Heart left ventricle (tissue), 16 donors: ENCODE data around the gene TMEM121B. TPM values are rescaled to one million over a fixed set of nuclear protein-coding genes. Genes with fewer than 3 reads are reported as not detected.

Experiments used
- ATAC-seq, 4 donors: fragments of 200-7000 bp; cut with Tn5 transposase; one replicate each; pipeline ENCODE4 v1.9.1; 2020 to 2022; ENCODE audit warnings: moderate library complexity in 4 of 4, mild to moderate bottlenecking in 3 of 4, moderate number of reproducible peaks in 1 of 4
- DNase-seq, 5 donors: peaks; one replicate each; pipeline ENCODE4 v3.0.0-alpha.2; 2020
- H3K27ac ChIP-seq, 12 donors: fragments of 200-600 bp; sonication (generic) in 4 of 12; one replicate each; pipeline versions ENCODE4 v1.5.0 to v1.8.0; 2016 to 2022; ENCODE audit warnings: mild to moderate bottlenecking in 2 of 12
- H3K27me3 ChIP-seq, 9 donors: fragments of 200-600 bp; sonication (generic) in 2 of 9; one replicate each; pipeline versions ENCODE4 v1.5.1 to v1.8.0; 2016 to 2022; ENCODE audit warnings: mild to moderate bottlenecking in 3 of 9
- H3K36me3 ChIP-seq, 9 donors: fragments of 200-600 bp; sonication (generic) in 2 of 9; one replicate each; pipeline versions ENCODE4 v1.5.0 to v1.8.0; 2018 to 2022; ENCODE audit warnings: mild to moderate bottlenecking in 2 of 9
- H3K4me1 ChIP-seq, 12 donors: fragments of 200-600 bp; sonication (generic) in 4 of 12; one replicate each; pipeline versions ENCODE4 v1.5.0 to v1.8.0; 2016 to 2022; ENCODE audit warnings: mild to moderate bottlenecking in 3 of 12
- H3K4me3 ChIP-seq, 12 donors: fragments of 200-600 bp; sonication (generic) in 4 of 12; one replicate each; pipeline versions ENCODE4 v1.5.0 to v1.8.0; 2017 to 2022; ENCODE audit warnings: mild to moderate bottlenecking in 9 of 12, moderate library complexity in 4 of 12
- H3K9me3 ChIP-seq, 12 donors: fragments of 200-600 bp; sonication (generic) in 4 of 12; one replicate each; pipeline versions ENCODE4 v1.5.0 to v1.8.0; 2016 to 2022; ENCODE audit warnings: mild to moderate bottlenecking in 1 of 12
- CTCF ChIP-seq, 12 donors: fragments of 200-600 bp; sonication (generic) in 4 of 12; IDR thresholded peaks; one replicate each; pipeline versions ENCODE4 v1.5.0 to v1.8.0; 2018 to 2022; ENCODE audit warnings: antibody characterized with exemption in 12 of 12, mild to moderate bottlenecking in 5 of 12
- POLR2A ChIP-seq, 2 donors: fragments of 450-650 bp; IDR thresholded peaks; one replicate each; pipeline ENCODE4 v1.6.1; 2017; ENCODE audit warnings: antibody characterized with exemption in 2 of 2, mild to moderate bottlenecking in 2 of 2, moderate library complexity in 2 of 2
- WGBS, 4 donors: extraction: QIAGEN DNeasy Blood & Tissue Kit in 2 of 4; methylation state at CpG; one replicate each; pipeline versions ENCODE4 v1.1.5 to v1.1.7; 2013 to 2018; 5-methylcytosine and 5-hydroxymethylcytosine counted together
- intact Hi-C, 10 donors: fragments of 100-400 bp; cut with DNase I; formaldehyde crosslinking; loops; one replicate each; pipeline versions ENCODE4 v1.11.1 to v1.14.2; 2022
- polyA plus RNA-seq, 2 donors: library from polyadenylated mRNA; stranded (reverse); fragments of 200-250 nt; gene quantifications; one replicate each; pipeline ENCODE4 v1.2.3, GENCODE V29; 2013
- total RNA-seq, 9 donors: library from RNA; depleted of rRNA in 2 of 9; stranded (reverse); fragments of >200 nt in 2 of 9; fragmentation: NEBNext Ultra II Directional in 3 of 9; extraction: Animal tissue kit (Norgen Biotek cat#: 25700) in 3 of 9; gene quantifications; one replicate each; pipeline versions ENCODE4 v1.1.0 to v1.2.4, GENCODE V29; 2016 to 2023
- donor health status: ischemic (EF 13 %, LVEDD 7.1; RV severe dilation, severe dysfunction).
- donor health status: healthy with polysubstance abuse.
- donor health status: DM: no; HTN: yes; CAD: no.
- donor health status: DM: no; HTN: no; CAD: no.
- donor health status: ischemic (EF 25% LVEDD 6.9; RV normal size, moderate dysfunction).
- donor health status: ischemic (EF 25% LVEDD 5.7; RV mildly dilated, moderate dysfunction).
- donor health status: healthy.
- donor health status: DM: yes; HTN: yes; CAD: no.
- donor health status: ischemic (EF 35%, LVEDD 5.7; RV mildly dilated, moderate dysfunction).
- donor health status: nonischemic (EF 11% LVEDD 7.7; RV severe dilation, severe dysfunction).
- donor health status: DM: yes; HTN: yes; CAD: no.
- donor health status: PGD.
- donor health status: ischemic (EF 29% LVEDD 5.4; RV normal size, mild dysfunction).
- donor health status: nonischemic (EF 23%, LVEDD 6.1; RV moderate dilation, normal function).

Gene TMEM121B
- total and polyA plus RNA-seq, 11 donors = 0.49 to 3.3 (median 1.7) TPM

DNA sequence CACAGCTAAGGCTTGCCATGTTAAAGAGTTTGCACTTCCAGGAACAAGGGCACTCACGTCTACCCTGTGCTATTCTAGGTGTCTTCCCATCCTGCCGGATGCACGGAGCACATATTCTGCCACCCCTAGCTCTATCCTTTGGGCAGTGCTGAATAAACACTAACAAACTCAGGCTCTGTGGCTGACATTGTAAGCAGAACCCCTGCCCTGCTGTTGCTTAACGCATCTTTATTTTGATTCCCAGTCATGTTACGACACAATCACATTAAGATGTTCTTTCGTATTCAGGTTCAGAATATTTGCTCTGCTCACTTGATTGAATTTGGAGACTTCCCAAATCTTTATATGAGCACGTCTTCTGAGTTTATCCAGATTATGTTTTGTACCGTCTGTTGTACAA is 41.6 kb upstream of the TMEM121B start:
- no peak for TF ChIP-seq POLR2A (IDR thresholded peaks at IDR 0.05)
- no peak for TF ChIP-seq CTCF (IDR thresholded peaks at IDR 0.05)
- Histone ChIP-seq H3K4me3 (no peak overlapping the region), H3K27me3 (no peaks in the 10 kb centered on the region), H3K36me3 (no peaks in the 10 kb centered on the region), H3K27ac (no peak overlapping the region), H3K9me3 (no peaks in the 10 kb centered on the region), H3K4me1 (peaks cover 0 to 31% (median 16%) of the 10 kb centered on the region in 12 donors)
- no peak for DNase-seq
- 79 to 93% (median 86%) methylated on average over 8 of the region's 8 CpGs for WGBS, 4 donors
- no peak for ATAC-seq
- intact Hi-C loops = no loop called here

GRCh38 chr22:17161991-17162390 is 40.8 kb upstream of the TMEM121B start:
- H3K9me3 ChIP-seq = no peaks in the 10 kb centered on the region
- TF ChIP-seq POLR2A (IDR thresholded peaks at IDR 0.05) (no peak), CTCF (IDR thresholded peaks at IDR 0.05) (no peak)
- ATAC-seq (no peak), DNase-seq (no peak)
- no peak overlapping the region for H3K4me3 ChIP-seq
- WGBS, 4 donors = 90 to 96% (median 95%) methylated on average over 3 of the region's 3 CpGs
- intact Hi-C loops = no loop called here
- H3K4me1 ChIP-seq = peaks cover 0 to 30% (median 20%) of the 10 kb centered on the region in 12 donors
- H3K27ac ChIP-seq = no peak overlapping the region
- H3K27me3 ChIP-seq = no peaks in the 10 kb centered on the region
- no peaks in the 10 kb centered on the region for H3K36me3 ChIP-seq

- DNase-seq = peak; percentile 25 to 69 (median 47)
- ATAC-seq = peak; percentile 9 to 46 (median 34)
- Histone ChIP-seq H3K27ac (peak overlapping the region; percentile 82 to 97 (median 92)), H3K9me3 (no peaks in the 10 kb centered on the region), H3K4me3 (peak overlapping the region; percentile 69 to 94 (median 80)), H3K36me3 (no peaks in the 10 kb centered on the region), H3K4me1 (peaks cover 0 to 40% (median 25%) of the 10 kb centered on the region in 12 donors), H3K27me3 (no peaks in the 10 kb centered on the region)
- WGBS, 4 donors = 7 to 14% (median 7%) methylated on average over 9 to 35 of the region's 35 CpGs
- TF ChIP-seq POLR2A (IDR thresholded peaks at IDR 0.05) (no peak), CTCF (IDR thresholded peaks at IDR 0.05) (no peak)
- intact Hi-C loops = loop anchor here in 4 of 10 donors (2.0 to 5.0 kb wide), 6 partner anchors 37 to 75 kb away; partner anchors contain the start of genes TMEM121B (in 2 of the 4) and IL17RA (in 1 of the 4)
Measured at GRCh38 chr22:17159504-17159951, 38.4 kb upstream of the TMEM121B start.

DNA sequence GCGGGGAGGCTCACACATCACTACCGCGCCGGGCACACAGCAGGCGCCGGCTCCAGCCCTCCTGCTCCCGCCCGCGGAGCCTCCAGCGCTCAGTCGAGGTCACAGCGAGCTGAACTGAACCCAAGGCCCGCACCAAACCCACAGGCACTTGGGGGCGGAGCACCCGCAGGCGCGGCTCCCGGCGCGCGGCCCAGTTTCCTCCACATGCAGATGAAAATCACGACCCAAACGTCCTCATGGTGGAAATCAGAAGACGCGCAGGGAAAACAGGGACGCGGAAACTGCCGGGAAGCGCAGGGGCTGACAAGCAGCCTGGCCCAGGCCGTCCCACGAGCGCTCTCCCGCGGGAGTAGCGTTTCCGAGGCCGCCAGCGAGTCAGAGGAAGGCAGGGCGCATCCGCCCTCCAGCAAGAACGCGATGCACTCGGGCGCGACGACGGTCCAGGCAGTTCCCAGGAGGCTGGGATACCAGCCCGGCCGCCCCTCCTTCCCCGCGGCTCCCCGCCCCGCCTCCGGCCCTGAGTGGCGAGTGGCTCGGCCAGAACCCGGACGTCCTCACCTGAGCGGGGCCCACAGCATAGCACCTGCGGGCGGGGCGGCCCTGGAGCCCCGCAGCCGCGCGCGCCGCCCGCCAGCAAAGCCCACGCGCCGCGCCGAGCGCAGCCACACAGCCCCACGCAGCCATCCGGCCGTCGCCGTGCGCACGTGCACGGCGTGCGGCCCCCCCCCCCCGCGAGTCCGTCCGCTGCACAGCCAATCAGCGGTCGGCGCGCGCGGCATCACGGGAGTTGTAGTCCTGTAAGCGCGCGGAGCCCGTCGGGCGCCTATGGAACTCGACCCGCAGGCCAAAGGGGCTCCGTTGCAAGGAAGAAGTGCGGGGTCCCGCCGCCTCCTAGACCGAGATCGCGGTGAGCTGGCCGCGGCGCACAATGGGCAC is 37.7 kb upstream of the TMEM121B start, which contains the start of gene HDHD5:
TSS of gene HDHD5 (minus strand) at position 710 of the 936 bp plus-strand sequence. CDS start at position 684, 26 bp downstream.
- ATAC-seq = peak; percentile 84 to 95 (median 93)
- peak within 1 kb of the TSS; percentile 69 to 94 (median 80) for H3K4me3 ChIP-seq
- DNase-seq = peak; percentile 92 to 96 (median 93)
- peak in 2 of 12 donors; percentile 6 to 18 for TF ChIP-seq CTCF (IDR thresholded peaks at IDR 0.05)
- peak in 1 of 2 donors; percentile 49 for TF ChIP-seq POLR2A (IDR thresholded peaks at IDR 0.05)
- no peaks in the 10 kb centered on the region for H3K9me3 ChIP-seq
- H3K36me3 ChIP-seq = no peaks in the 10 kb centered on the region
- 0 to 2% (median 1%) methylated on average over 18 to 114 of the region's 114 CpGs for WGBS, 4 donors
- H3K4me1 ChIP-seq = peaks cover 0 to 40% (median 25%) of the 10 kb centered on the region in 12 donors
- peak within 1 kb of the TSS; percentile 82 to 97 (median 92) for H3K27ac ChIP-seq
- intact Hi-C loops = loop anchor here in 4 of 10 donors (1.0 to 5.0 kb wide), 7 partner anchors 12 to 74 kb away; partner anchors contain the start of genes TMEM121B (in 2 of the 4) and IL17RA (in 1 of the 4)
- H3K27me3 ChIP-seq = no peaks in the 10 kb centered on the region
